Activated effector memory CD4-positive, alpha-beta T cell treated with Interleukin-2 at 50 U/mL for 16 hours (primary cell): Measurements from ENCODE around the gene TMED4.

Source experiments
- DNase-seq: peaks from one replicate; pipeline ENCODE4 v3.0.0-alpha.2; 2020

TMED4 gene

DNA sequence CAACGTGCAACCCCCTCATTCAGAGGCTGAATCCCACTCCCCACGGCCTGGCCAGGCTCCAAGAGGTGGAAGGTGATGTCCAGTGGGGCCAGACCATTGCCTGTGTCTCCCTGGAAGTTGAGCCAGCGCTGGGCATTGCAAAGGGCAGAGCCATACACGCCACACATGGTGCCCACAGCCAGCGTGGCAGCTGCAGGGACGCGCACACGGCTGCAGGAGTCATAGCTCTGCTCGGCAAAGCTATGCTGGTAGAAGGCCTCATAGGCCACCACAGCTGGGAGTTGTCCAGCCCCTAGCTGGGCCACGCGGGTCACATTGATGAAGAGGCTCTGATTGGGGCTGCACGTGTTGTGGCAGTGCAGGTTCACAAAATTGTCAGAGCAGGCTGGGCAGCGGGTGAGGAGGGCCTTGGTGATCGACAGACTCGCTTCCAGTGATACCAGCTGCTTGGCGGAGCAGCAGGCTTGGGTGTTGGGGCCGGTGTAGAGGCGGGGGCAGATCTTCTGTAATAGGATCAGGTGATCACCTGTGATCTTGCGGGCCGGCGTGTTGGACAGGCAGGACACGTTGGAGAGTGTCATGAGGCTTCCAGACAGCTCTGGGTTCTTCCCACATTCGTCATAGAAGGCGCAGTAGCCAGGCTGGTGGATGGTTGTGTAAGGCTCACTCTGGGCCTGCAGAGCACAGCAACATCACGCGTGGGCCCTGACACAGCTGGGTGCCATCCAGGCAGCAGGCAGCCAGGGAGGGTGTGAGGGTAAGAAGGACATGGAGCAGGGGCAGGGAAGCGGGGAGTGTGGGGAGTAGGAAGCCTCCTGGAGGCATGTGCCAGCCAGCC, 42.1 kb downstream of the TMED4 start:
- no peak for DNase-seq

DNA sequence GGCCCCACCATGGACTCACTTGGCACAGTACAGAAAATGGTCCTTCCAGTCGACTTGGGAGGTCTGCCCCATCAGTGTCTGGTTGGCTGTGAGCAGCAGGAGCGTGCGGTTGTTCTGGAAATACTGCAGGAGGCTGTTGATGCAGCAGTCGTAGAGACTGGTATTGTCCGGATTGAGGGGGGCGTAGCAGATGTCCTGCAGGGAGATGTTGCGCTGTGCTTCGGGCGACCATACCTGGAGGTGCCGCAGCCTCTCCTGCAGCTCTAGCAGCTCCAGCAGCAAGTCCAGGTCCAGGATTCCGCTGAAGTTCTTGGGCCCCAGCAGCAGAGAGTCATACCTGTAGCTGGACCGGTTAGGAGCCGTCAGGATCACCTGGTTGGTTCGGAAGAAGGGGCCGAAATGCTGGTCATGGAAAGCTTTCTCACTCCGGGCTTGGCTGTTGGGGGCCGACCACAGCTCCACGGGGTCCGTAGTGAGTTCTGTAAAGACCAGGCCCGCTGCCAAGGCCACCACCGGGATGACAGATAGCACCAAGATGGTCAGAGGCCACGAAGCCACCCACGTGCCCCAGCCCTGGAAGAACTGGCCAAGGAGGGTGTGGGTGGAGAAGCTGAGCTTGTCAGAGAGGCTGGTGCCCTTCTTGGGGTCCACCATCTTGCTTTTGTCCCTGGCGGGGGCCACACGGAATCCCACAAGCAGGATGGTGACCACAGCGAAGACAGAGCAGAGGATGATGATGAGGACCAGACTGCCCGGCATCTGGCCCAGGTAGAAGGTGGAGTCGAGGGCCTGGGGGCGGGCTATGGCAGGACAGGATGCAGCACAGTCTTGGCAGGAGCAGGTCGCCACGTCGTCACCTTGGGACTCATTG, 43.0 kb downstream of the TMED4 start:
- DNase-seq = no peak

DNA sequence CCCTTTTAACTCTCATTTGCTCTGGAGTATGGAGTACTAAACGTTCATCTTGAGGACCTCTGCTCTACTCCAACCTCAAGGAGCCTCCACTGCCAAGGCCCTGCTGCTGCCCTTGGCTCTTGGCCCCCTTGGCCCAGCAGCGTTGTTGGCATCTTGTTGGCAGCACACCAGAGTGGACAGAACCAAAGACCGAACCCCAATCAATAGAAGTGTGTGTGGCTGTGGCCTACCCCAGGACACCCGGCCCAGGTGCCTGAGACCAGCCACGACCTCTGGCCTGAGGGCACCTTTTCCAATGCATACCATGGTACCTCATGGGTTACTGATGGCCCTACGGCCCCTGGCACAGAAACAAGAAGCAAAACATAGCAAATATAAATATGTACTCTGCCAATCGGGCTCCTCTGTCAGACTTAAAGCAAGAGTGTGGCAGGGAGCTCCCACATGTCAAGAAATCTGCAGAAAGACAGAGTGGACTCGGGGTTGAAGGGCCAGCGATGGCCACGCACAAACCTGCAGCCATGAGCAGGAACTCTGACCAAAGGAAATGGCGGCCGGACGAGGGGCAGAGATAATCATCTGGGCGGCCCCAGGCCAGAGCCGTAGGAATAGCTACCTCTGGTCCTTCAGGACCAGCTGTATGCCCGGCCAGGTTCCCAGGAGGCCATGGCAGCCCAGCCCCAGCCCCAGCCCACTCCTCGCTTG, 43.8 kb downstream of the TMED4 start:
- DNase-seq = no peak

DNA sequence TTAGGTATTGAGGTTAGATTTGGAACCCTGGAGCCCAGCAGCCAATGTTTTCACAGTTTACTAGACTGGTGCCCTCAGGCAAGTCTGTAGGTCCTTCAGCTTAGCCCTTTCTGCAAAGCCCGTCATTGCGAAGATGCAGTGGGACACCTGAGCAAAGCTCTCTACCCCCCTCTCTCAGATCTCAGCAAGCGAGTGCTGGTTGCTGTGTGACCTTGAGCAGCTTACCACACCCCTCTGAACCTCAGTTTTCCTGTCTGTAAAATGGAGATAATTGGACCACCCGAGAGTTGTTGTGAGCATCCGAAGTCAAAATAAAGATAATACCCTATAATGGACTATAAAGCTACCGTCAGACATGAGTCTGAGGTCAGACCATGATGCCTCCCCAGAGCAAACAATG, 44.6 kb downstream of the TMED4 start:
- no peak for DNase-seq

DNA sequence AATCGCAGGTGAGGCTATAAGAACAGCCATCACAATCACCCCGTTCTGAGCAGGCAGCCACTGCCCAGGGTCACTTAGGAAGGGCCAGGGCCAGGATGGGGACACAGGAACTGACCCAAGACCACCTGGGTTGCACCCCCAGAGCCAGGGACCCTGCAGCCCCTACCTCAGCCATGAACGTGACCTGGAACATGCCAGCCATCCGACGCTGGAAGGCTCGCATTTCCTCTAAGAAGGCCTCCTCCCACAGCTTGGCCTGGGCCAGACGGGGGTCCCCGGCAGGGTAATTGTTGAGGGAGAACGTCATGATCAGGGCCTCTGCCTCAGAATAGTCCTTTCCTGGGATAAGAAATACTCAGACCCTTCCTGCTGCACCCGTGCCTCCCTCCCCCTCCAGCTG, 45.9 kb downstream of the TMED4 start:
- DNase-seq = no peak

DNA sequence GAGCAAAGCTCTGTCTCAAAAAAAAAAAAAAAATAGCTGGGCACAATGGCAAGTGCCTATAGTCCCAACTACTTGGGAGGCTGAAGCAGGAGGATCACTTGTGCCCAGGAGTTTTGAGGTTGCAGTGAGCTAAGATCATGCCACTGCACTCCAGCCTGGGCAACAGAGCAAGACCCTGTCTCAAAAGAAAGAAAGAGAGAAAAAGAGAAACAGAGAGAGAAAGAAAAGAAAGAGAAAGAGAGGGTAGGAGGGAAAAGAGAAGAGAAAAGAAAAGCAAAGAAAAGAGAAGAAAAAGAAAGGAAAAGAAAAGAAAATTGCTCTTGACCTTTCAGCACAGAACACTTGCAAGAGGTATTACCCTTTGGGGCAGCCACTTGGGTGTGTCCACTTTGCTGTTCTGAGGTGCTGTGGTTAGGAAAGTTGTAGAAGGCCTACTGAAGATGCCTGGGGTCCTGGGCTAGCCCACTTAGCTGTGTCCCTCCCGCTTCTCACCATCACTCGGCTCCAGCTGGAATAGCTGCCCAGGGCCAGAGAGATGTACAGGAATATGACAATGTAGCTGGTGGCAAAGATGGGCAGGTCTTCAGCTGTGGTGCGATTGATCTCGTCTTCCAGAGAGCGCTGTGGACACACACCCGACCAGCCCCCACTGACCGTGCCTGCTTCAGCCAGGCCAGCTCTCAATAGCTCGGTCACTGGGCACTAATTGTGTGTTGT, 46.5 kb downstream of the TMED4 start:
- no peak for DNase-seq

DNA sequence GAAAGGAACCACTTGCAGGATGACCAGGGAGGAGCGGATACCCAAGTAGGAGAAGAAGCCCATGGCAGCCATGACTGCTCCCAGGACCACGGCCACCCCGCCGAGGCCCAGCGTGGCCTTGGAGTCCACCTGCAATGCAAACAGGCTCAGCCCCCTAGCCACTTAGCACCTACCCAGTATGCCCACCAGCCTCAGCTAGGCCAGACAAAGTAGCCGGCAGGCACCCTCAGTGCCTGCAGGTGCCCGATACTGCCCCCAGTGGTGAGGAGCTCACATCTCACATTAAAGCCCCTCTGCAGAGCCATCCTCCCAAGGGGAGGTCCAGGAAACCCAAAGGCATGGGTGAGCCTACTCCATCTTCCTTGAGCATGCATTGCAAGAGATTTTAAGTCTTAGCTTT, 47.5 kb downstream of the TMED4 start:
- peak; percentile 23 for DNase-seq

DNA sequence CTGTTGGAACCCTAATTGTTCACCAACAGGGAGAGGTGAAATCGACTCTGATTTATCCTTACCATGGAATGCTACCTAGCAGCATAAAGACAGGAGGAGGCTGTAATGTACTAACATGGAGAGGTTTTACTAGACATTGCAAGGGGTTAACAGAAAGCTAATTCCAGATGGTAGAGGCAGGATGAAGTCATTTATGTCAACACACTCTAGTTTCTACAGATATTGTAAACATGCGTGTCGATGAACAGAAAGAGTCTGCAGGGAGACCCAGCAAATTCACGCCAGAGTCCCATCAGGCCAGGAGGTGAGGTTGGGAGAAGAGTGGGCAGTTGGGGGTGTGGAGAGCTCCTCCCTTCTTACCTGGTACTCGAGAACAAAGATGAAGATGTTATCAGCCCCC, 47.9 kb downstream of the TMED4 start:
- no peak for DNase-seq

DNA sequence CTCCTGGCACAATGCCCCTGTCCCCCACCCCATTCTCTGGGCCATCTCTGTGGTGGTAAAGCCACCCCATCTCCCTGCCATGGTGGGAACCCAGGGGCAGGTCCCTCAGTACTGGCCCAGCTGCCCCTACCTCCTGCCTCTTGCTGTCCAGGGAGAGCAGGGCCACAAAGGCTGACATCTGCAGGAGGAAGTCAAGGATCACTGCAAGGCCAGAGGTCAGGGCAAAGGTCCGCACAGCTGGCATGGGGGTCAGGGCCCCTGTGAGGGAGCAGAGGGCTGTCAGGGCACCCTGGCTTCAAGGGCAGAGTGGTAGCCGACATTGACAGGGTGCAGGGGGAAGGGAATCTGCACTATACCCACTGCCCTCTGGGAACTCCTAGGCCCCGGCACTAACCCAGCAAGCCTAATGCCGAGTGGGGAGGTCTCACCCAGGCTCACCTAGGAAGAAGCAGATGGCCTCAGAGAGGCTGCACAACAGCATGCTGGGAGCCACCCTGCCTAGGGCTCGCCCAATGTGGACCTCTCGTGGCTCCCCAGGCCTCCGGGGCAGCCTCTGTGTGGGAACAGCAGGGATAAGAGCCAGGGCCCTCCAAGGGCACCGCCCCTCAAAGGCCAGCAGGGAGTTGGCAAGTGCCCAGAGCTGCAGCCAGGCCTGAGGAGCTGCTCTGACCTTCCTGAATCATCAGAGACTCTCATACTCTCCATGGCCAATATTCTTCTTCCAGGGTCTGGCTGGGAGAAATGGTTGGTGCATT, 48.6 kb downstream of the TMED4 start:
- no peak for DNase-seq

DNA sequence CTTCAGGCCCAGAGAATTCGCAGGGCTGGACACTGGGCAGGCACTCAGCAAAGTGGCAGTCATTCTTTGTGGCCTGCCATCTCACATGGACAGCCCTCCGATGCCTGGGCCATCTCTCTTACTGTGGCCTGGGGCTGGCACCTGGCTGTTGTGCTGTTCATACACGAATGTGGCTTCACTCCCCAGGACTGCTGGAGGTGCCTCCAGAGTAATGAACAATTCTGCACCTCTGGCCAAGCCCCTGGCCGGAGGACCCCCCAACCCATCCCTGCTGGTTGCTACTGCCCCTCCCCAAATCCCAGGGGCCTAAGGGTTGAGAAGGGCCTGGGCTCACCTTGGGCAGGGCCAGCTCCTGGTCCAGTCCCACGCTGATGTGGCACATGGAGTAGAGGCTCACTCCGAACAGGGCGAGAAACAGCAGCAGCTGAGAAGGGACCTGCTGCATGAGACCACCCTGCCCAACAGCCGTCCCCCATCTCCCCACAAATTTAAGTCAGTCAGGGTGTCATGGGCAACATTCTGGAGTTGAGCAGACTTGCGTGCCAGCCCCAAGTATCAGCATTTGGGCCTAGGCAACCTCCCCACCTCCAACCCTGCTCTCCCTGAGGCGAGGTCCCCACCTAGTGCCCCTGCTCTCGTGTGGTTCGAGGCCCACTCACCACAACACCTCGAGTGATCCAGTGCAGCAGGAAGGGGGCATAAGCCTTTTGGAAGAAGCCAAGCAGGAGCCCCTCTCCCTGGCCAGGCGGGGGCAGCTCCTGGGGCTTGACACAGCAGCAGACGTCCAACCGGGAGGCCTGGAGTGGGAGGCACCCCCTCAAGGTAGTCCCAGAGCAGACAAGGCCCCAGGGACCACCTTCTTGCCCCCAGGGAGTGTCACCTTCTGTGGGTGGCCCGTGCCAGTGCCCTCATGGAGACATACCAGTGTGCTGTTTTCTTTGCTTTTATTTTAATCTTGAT, 50.3 kb downstream of the TMED4 start:
- DNase-seq = no peak

DNA sequence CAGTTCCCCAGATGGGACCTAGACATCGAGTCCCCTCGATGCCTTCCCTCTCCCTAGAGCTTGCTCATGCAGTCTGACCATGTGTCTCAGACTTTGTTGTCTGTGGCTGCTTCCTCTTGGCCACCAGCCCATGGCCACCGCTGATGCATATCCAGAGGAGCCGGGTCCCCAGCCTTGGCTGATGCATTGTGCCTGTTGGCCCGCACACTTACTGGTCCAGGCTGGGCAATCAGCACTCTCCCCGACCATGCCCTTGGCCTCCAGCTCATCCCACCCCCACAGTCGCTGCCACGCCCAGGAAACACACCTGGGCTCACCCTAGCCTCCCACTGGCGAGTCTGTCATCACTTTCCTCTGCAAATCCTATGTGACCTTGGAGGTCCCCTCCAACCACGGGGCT, 51.0 kb downstream of the TMED4 start:
- no peak for DNase-seq
